Measurements from ENCODE around the gene TNFAIP8L1.
A peak's percentile ranks its signal among the peaks of the same experiment; 100 is the strongest.

TNFAIP8L1 gene

DNA sequence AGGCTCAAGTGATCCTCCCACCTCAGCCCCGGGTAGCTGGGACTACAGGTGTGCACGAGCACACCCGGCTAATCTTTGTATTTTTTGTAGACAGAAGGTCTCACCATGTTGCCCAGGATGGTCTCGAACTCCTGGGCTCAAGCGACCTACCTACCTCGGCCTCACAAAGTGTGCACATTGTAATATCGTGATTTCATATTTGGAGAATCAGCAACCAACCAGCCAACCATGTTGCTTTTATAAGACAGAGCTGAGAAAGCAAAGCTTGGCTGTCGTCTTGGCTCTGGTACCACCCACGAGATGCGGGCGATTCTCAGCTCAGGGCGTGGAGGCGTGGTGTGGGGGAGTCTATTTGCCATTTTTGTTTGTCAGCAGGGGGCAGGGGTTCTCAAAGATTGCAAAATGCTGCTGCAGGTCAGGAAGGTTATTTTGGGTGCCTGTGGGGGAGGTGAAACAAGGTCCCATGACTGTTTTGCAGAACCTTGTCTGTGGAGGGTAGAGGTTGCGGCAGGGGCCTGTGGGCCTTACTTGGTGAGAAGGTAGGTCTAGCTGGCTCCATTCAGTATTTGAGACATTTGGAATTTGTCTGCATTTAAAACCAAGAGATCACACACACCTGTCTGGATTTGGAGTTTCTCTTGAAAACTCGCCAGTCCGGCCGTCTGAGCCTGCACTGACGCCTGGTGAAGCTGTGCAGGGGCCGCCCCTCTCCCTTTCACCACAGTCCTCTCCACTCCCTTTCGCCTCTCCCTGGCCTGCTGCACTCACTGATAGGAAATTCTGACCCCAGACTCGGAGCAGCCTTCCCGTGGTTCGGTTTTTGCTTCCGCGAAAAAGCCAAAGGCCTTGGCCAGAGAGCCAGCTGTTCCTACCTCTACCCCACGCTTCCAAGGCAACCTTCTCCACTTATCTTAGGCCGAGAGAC, 15.4 kb downstream of the TNFAIP8L1 start:
- TF ChIP-seq, protein P1, sequence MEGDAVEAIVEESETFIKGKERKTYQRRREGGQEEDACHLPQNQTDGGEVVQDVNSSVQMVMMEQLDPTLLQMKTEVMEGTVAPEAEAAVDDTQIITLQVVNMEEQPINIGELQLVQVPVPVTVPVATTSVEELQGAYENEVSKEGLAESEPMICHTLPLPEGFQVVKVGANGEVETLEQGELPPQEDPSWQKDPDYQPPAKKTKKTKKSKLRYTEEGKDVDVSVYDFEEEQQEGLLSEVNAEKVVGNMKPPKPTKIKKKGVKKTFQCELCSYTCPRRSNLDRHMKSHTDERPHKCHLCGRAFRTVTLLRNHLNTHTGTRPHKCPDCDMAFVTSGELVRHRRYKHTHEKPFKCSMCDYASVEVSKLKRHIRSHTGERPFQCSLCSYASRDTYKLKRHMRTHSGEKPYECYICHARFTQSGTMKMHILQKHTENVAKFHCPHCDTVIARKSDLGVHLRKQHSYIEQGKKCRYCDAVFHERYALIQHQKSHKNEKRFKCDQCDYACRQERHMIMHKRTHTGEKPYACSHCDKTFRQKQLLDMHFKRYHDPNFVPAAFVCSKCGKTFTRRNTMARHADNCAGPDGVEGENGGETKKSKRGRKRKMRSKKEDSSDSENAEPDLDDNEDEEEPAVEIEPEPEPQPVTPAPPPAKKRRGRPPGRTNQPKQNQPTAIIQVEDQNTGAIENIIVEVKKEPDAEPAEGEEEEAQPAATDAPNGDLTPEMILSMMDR (IDR thresholded peaks at IDR 0.05; ENCODE audit: borderline replicate concordance, control extremely low read depth, extremely low read depth, insufficient read depth, missing control alignments), result no peak
- peak; percentile 50 for DNase-seq (ENCODE audit: low spot score)
- in situ Hi-C loops (cut with MboI; ENCODE audit: low sequenced_read_pairs, unreplicated experiment), result no loop called here

DNA sequence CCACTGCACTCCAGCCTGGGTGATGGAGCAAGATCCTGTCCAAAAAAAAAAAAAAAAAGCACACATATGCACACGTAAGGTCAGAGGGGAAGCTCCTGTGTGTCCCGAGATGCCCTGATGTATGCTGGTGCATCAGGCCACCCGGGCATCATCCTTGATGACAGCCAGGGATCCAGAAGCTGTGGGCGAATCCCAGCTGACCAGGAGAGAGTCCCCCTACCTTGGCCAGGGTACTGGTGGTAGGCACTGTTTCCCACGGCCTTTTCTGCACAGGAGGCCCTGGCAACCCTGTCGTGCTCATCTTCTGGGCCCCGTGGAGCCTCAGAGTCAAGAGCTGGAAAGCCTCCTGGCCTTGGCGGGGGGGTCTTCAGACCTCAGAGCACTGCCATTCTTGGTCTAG, 16.8 kb downstream of the TNFAIP8L1 start:
- in situ Hi-C loops (cut with MboI; ENCODE audit: low sequenced_read_pairs, unreplicated experiment), result no loop called here
- TF ChIP-seq, protein P1 (IDR thresholded peaks at IDR 0.05; ENCODE audit: borderline replicate concordance, control extremely low read depth, extremely low read depth, insufficient read depth, missing control alignments), result no peak
- no peak for DNase-seq (ENCODE audit: low spot score)

DNA sequence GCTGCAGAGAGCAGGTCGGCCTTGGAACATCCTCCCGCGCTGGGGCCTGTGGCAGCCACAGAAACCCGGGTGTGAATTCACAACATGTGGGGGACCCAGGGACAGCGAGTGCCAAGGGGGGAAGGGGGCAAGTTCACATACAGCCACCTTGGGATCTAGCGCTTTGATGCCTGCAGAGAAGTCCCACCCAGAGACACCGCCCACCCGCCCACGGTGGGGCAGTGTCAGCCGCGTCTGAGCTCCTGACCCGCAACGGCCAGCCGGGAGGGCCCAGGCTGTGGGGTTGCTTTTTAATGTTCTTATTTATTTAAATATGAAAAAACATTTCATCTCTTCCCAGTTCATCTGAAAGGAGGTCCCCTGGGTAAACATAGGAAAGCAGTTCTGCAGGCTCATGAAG, 17.9 kb downstream of the TNFAIP8L1 start:
- in situ Hi-C loops (cut with MboI; ENCODE audit: low sequenced_read_pairs, unreplicated experiment), result no loop called here
- no peak for DNase-seq (ENCODE audit: low spot score)
- TF ChIP-seq, protein P1 (IDR thresholded peaks at IDR 0.05; ENCODE audit: borderline replicate concordance, control extremely low read depth, extremely low read depth, insufficient read depth, missing control alignments), result no peak

DNA sequence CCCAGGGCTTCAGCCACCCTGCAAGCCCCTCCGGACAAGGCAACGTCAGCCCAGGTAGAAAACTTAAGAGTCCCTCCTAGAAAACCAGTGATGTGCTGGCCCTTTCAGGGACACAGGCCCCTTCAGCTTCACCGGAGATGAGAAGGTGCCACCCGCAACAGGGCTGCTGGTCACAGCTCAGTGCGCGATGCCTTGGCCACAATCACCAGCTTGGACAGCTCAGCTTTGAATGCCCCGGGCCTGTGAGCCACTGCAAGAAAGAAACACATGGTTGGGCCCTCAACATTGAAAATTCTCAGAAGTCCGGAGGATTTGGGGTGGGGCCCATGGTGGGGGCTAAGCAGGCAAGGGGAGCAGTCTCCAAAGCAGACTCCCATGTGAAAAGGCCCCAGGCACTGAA, 18.5 kb downstream of the TNFAIP8L1 start:
- TF ChIP-seq, protein P1 (IDR thresholded peaks at IDR 0.05; ENCODE audit: borderline replicate concordance, control extremely low read depth, extremely low read depth, insufficient read depth, missing control alignments), result no peak
- no peak for DNase-seq (ENCODE audit: low spot score)
- in situ Hi-C loops (cut with MboI; ENCODE audit: low sequenced_read_pairs, unreplicated experiment), result no loop called here

DNA sequence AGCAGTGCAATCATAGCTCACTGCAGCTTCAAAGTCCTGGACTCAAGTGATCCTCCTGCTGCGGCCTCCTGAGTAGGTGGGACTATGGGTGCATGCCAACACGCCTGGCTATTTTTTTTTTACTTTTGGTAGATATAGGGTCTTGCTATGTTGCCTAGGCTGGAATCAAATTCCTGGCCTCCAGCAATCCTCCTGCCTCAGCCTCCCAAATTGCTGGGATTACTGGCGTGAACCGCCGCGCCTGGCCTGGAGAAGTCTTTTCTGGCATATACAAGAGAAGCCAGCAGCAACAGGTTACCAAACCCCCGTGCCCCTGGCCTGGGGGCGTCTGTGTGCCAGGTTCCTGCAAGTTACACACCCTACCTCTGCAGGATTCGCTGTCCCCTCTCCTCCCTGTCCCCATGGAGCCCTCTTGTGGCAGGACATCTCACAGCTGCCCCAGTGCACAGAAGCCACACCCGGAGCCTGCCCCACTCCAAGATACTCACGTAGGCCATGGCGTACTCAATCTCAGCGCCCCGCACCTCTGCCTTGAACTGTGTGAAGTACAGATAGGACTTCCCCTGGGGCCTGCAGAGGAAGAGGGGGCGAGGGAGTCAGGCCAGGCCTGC, 21.0 kb downstream of the TNFAIP8L1 start:
- DNase-seq (ENCODE audit: low spot score), result peak; percentile 59
- TF ChIP-seq, protein P1 (IDR thresholded peaks at IDR 0.05; ENCODE audit: borderline replicate concordance, control extremely low read depth, extremely low read depth, insufficient read depth, missing control alignments), result peak; percentile 36
- in situ Hi-C loops (cut with MboI; ENCODE audit: low sequenced_read_pairs, unreplicated experiment), result no loop called here

DNA sequence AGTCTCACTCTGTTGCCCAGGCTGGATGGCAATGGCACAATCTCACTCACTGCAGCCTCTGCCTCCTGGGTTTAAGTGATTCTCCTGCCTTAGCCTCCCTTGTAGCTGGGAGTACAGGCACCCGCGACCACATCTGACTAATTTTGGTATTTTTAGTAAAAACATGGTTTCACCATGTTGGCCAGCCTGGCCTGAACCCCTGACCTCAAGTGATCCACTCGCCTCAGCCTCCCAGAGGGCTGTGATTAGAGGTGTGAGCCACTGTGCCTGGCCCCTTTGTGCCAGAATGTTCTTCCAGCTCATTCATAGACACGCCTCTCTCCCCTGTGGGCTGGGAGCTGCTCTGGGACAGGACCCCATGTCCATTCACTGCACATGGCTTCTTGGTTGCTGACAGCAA, 21.7 kb downstream of the TNFAIP8L1 start:
- TF ChIP-seq, protein P1 (IDR thresholded peaks at IDR 0.05; ENCODE audit: borderline replicate concordance, control extremely low read depth, extremely low read depth, insufficient read depth, missing control alignments), result no peak
- no peak for DNase-seq (ENCODE audit: low spot score)
- in situ Hi-C loops (cut with MboI; ENCODE audit: low sequenced_read_pairs, unreplicated experiment), result no loop called here

Measured in GM13976 (cell line).